SK-N-SH (cell line): ENCODE measurements around the gene MALT1.

Experiments used
- CTCF ChIP-seq: fragments of 200-600 bp; sonication (generic); IDR thresholded peaks from 2 replicates; pipeline ENCODE4 v1.6.1; 2017; ENCODE audit warnings: antibody characterized with exemption, mild to moderate bottlenecking, moderate library complexity
- EZH2phosphoT487 ChIP-seq: fragments of 200-600 bp; sonication (generic); IDR thresholded peaks from 2 replicates; pipeline ENCODE4 v1.6.1; 2017; ENCODE audit warnings: low read depth, mixed run types, mild to moderate bottlenecking, antibody characterized with exemption, moderate library complexity, borderline replicate concordance
- JUND ChIP-seq: IDR thresholded peaks from 2 replicates; pipeline ENCODE4 v1.4.0; 2012
- MAX ChIP-seq: IDR thresholded peaks from 2 replicates; pipeline ENCODE4 v1.4.0; 2012; ENCODE audit warnings: low read depth
- PBX3 ChIP-seq: IDR thresholded peaks from 2 replicates; pipeline ENCODE4; 2012
- POLR2AphosphoS5 ChIP-seq: IDR thresholded peaks from 2 replicates; pipeline ENCODE4 v1.6.1; 2012; ENCODE audit warnings: low read depth, low read length
- SIN3A ChIP-seq: IDR thresholded peaks from 2 replicates; pipeline ENCODE4 v1.6.1; 2012; ENCODE audit warnings: low read depth, mild to moderate bottlenecking, low read length, moderate library complexity, borderline replicate concordance
- SMC3 ChIP-seq: IDR thresholded peaks from 2 replicates; pipeline ENCODE4 v1.6.1; 2012; ENCODE audit warnings: low read depth, low read length, improper control_type of control experiment
- ZBTB33 ChIP-seq: IDR thresholded peaks from 2 replicates; pipeline ENCODE4 v1.4.0; 2012; ENCODE audit warnings: low read depth, borderline replicate concordance

GRCh38 chr18:58788971-58789875 lies 118.0 kb downstream of the MALT1 start:
- TF ChIP-seq SIN3A (no peak), ZBTB33 (no peak), CTCF (no peak), PBX3 (no peak), JUND (no peak), SMC3 (no peak), MAX (no peak), POLR2AphosphoS5 (no peak), EZH2phosphoT487 (no peak)
